GM18502 (cell line): ENCODE results near the gene F7.
"Not testable (repeated sequence)": the region's sequence is repeated elsewhere in the genome, so short reads cannot be mapped to it uniquely, and the experiment has no call there.

ENCODE experiments used
- ATAC-seq: cut with Tn5 transposase; IDR thresholded peaks from one replicate; pipeline ENCODE4 v1.9.1; 2021; ENCODE audit warnings: mild to moderate bottlenecking; ENCODE audit not compliant: unreplicated experiment, poor library complexity

Gene F7

DNA sequence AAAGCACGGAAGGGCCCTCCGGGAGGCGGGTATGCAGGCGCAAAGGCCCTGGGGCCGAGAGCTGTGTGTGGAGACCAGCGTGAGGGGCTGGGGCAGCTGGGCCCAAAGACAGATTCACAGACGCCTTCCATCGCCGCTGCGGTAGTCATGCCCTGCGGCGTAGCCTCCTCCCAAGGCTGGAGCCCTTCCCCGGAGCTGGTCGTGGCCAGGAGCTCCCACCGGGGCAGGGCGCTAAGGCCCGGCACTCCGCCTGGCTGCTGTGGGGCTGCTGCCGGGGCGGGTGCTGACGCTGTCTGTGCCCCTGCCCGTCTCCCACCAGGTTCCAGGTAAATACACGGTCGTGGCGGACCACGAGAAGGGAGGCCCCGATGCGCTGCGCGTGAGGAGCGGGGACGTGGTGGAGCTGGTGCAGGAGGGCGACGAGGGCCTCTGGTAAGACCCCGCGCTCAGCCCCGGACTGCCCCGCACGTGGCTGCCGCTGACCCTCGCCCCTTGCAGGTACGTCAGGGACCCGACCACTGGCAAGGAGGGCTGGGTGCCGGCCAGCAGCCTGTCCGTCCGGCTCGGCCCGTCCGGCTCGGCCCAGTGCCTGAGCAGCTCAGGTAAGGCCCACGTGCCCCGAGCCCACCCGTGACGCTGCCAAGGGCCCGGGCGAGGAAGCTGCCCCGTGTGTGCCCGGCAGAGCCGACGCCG is 9.4 kb upstream of the F7 start:
- no peak for ATAC-seq

DNA sequence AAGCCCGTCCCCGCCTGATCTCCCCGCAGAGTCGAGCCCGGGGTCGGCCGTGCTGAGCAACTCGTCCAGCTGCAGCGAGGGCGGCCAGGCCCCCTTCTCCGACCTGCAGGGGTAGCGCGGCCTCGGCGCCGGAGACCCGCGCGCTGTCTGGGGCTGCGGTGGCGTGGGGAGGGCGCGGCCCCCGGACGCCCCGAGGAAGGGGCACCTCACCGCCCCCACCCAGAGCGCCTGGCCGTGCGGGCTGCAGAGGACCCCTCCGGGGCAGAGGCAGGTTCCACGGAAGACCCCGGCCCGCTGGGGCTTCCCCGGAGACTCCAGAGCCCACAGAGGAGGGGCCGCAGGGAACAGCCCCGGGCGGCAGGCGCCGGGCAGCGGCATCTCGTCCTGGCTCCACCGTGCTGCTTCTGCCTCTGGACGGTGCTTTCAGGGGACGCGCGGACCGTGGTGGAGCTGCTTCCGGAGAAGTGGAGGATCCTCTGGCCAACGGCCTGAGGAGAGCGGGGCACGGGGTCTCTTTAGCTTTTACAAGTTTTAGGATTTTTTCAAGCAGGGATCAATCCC is 8.8 kb upstream of the F7 start:
- no peak for ATAC-seq

DNA sequence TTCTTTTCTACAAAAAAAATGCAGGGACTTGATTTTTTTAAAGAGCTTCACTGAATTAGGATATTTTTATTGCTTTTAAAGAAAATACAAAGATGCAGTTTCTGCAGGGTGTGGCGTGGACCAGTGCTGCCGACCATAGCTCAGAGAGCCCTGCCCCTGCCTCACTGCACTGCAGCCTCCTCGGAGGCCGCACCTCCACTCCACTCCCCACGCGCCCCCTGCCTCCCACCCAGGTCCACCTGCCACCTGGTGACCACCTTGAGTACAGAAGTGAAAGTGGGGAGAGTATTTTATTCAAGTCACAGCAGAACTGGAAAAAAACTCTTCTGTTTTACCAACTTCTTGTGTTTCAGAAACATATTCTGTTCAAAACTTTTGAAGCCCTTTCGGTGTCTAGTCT is 7.9 kb upstream of the F7 start:
- ATAC-seq = no peak

DNA sequence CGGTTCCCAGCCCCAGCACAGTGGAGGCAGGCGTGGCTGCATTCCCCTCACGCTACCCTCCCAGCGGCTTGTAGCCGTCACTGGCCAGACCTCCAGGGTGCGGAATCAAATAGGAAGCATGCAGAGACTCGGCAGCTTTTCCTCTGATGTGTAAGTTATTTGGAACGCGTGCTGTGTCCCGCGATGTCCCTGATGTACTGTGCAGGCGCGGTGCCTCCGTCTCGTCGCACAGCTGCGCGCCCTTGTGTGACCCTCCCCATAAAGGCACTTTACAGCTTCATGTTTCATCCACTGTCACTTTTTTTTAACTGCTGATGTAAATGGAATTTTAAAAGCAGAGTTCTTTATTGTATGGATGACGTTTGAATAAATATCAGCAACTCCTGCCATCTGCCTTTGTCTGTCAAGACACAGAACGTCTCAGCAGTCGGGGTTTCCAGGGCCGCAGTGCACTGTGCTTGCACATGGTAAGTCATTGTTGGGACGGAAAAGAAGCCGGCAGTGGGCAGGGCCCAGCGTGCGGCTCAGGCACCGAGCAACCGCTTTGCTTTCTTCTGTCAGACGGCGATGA is 7.3 kb upstream of the F7 start:
- ATAC-seq = no peak

- no peak for ATAC-seq
Observed at GRCh38 chr13:113099142-113099541, 6.4 kb upstream of the F7 start.

DNA sequence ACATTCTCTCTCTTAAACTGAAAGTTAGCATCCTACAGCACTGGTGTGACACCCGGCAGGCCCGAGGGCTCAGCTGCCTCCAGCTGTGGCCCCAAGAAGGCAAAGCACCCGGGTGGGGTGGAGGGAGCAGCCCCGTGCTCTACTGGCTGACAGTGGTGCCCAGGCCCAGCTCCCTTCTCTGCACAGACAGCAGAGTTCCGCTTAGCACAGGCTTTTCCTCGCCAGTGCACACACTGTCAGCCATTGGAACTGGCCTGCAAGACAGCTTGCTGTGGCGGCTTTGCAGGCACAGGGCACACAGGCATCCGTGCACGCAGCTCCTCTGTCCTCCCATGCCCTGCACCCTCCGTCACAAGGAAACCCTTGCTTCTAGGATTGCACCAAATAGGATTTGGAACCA is 3.3 kb upstream of the F7 start:
- ATAC-seq = not testable (repeated sequence)

GRCh38 chr13:113102727-113103126 is 2.9 kb upstream of the F7 start:
- no peak for ATAC-seq

GRCh38 chr13:113103646-113104045 is 1.9 kb upstream of the F7 start:
- no peak for ATAC-seq

- no peak for ATAC-seq
Observed at GRCh38 chr13:113105921-113106452, 396 bp downstream of the F7 start.

DNA sequence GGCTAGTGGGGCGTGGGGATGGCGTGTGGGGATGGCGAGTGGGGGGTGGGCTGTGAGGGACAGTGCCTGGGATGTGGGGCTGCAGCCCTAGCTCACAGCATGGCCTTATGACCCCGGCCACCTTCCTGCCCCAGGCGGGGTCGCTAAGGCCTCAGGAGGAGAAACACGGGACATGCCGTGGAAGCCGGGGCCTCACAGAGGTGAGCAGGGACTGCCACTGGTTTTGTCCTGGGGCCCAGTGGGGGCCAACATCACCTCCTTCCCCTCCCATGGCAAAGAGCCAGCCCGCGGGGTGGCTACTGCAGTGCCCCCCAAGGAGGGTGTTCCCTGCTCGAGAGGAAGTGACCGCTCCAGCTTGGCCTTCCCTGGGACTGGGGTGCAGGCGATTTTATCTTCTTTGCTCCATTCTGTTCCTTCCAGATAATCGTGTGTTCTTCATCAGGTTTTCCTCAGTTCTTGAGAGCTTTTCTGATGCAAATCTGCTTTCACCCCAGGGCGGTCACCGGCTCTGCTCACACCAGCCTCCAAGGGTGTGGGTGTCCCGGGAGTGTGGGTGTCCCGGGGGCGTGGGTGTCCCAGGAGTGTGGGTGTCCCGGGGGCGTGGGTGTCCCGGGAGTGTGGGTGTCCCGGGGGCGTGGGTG is 1.2 kb downstream of the F7 start:
- ATAC-seq = no peak

DNA sequence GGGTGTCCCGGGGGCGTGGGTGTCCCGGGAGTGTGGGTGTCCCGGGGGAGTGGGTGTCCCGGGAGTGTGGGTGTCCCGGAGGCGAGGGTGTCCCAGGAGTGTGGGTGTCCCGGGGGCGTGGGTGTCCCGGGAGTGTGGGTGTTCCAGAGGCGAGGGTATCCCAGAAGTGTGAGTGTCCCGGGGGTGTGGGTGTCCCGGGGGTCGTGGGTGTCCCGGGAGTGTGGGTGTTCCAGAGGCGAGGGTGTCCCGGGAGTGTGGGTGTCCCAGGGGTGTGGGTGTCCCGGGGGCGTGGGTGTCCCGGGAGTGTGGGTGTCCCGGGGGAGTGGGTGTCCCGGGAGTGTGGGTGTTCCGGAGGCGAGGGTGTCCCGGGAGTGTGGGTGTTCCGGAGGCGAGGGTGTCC is 2.9 kb downstream of the F7 start:
- ATAC-seq = not testable (repeated sequence)

GRCh38 chr13:113109151-113110047 is 3.8 kb downstream of the F7 start:
- no peak for ATAC-seq

GRCh38 chr13:113110048-113110851 is 4.7 kb downstream of the F7 start:
- no peak for ATAC-seq

DNA sequence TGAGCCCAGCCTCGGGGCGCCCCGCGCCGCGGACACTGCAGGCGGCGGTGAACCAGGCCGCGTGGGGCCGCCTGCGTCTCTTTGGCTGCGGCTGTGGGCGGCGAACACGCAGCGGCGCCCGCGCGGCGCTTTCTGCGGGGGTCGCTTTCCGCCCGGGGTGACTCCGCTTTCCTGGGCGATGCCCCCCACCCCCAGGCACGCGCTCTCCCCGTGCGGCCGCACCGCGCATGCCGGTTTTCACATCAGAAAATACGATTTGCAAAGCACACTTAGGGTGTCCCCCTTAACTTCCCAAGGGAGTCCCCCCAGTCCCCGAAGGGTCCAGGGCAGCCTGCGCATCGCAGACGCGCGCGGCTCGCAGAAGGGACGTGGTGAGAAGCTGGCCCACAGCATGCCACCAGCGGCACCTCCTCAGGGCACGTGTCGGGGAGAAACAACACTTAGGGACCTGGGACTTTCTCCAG is 5.3 kb downstream of the F7 start:
- no peak for ATAC-seq

DNA sequence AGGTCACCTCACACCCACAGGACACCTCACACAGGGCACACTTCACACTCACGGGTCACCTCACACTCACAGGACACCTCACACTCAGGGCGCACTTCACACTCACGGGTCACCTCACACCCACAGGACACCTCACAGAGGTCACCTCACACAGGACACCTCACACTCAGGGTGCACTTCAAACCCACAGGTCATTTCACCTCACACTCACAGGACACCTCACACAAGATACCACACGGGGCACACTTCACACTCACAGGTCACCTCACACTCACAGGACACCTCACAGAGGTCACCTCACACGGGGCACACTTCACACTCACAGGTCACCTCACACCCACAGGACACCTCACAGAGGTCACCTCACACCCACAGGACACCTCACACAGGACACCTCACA is 6.2 kb downstream of the F7 start:
- ATAC-seq = not testable (repeated sequence)

GRCh38 chr13:113112475-113112874 is 6.9 kb downstream of the F7 start:
- ATAC-seq = not testable (repeated sequence)

DNA sequence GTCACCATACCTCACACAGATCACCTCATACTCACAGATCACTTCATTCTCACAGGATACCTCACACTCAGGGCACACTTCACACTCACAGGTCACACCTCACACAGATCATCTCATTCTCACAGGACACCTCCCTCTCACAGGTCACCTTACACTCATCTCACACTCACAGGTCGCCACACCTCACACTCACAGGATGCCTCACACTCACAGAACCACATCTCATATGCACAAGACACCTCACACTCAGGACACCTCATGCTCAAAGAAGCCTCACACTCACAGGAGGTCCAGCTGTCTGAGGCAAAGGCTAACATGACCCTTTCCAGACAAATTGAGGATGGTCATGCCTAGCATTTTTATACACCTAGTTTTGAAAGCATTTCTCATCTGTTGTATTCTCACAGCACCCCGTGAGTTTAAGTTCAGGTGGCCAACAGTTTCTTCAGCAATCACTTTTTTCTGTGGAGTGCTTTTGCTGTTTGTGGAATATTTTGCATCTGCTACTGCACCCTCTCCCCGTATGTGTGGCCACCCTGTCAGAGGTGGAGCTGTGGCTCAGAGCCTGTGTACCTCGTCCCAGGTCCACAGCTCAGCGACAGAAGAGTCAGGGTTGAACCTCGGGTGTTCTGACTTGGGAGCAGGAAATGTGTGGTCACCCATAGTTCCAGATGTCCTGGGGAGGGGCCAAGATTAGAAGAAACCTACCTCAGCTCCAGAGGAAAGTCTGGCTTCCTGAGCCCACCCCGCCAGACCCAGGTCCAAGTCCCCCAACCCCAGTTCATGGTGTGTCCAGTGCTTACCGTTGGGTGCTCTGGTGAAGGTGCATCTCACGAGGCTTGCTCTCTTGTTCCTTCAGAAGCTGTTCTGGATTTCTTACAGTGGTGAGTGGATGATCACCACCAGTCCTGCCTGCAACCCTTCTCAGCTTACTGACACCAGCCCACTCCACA is 7.6 kb downstream of the F7 start:
- no peak for ATAC-seq

GRCh38 chr13:113113846-113114271 is 8.3 kb downstream of the F7 start:
- no peak for ATAC-seq
